Bone marrow (tissue), 2 donors: ENCODE measurements around the gene MARCHF10.

ENCODE experiments used
- DNase-seq, 2 donors: peaks; one replicate each; lab custom pipeline; 2025; lab: John Stamatoyannopoulos, UW

The MARCHF10 gene

GRCh38 chr17:62676952-62677596 lies 131.0 kb downstream of the MARCHF10 start:
- DNase-seq = no peak

- DNase-seq = no peak
Observed at GRCh38 chr17:62676231-62676943, 131.7 kb downstream of the MARCHF10 start.

- DNase-seq = no peak
Observed at GRCh38 chr17:62675701-62676100, 132.4 kb downstream of the MARCHF10 start.

GRCh38 chr17:62675260-62675659 lies 132.9 kb downstream of the MARCHF10 start:
- no peak for DNase-seq

GRCh38 chr17:62674841-62675240 lies 133.3 kb downstream of the MARCHF10 start:
- DNase-seq = no peak

GRCh38 chr17:62674363-62674739 lies 133.8 kb downstream of the MARCHF10 start:
- DNase-seq = no peak

GRCh38 chr17:62673614-62674362 lies 134.3 kb downstream of the MARCHF10 start:
- DNase-seq = no peak

- DNase-seq = no peak
Observed at GRCh38 chr17:62672957-62673356, 135.2 kb downstream of the MARCHF10 start.

GRCh38 chr17:62671553-62671952 lies 136.6 kb downstream of the MARCHF10 start:
- DNase-seq = no peak

GRCh38 chr17:62670202-62670821 lies 137.8 kb downstream of the MARCHF10 start:
- no peak for DNase-seq

- no peak for DNase-seq
Observed at GRCh38 chr17:62668091-62668804, 139.9 kb downstream of the MARCHF10 start.

GRCh38 chr17:62666801-62667591 lies 141.1 kb downstream of the MARCHF10 start:
- no peak for DNase-seq

- no peak for DNase-seq
Observed at GRCh38 chr17:62666061-62666800, 141.9 kb downstream of the MARCHF10 start.

GRCh38 chr17:62665599-62665998 lies 142.5 kb downstream of the MARCHF10 start:
- DNase-seq = no peak

GRCh38 chr17:62664336-62665120 lies 143.6 kb downstream of the MARCHF10 start:
- no peak for DNase-seq

- DNase-seq = no peak
Observed at GRCh38 chr17:62663304-62663703, 144.8 kb downstream of the MARCHF10 start.

- no peak for DNase-seq
Observed at GRCh38 chr17:62662855-62663254, 145.3 kb downstream of the MARCHF10 start.

- DNase-seq = no peak
Observed at GRCh38 chr17:62661337-62661736, 146.8 kb downstream of the MARCHF10 start.

- no peak for DNase-seq
Observed at GRCh38 chr17:62660629-62661118, 147.4 kb downstream of the MARCHF10 start.
